Right ventricle myocardium superior (tissue), 1 donor: ENCODE data around the gene UNC50. TPM values are rescaled to one million over a fixed set of nuclear protein-coding genes. Genes with fewer than 3 reads are reported as not detected.
A peak's percentile ranks its signal among the peaks of the same experiment; 100 is the strongest.
"Not testable (repeated sequence)": the region's sequence is repeated elsewhere in the genome, so short reads cannot be mapped to it uniquely, and the experiment has no call there.

Source experiments
- ATAC-seq: fragments of 200-7000 bp; cut with Tn5 transposase; one replicate; pipeline ENCODE4 v1.9.1; 2020; ENCODE audit warnings: mild to moderate bottlenecking; ENCODE audit not compliant: poor library complexity
- DNase-seq: peaks from one replicate; pipeline ENCODE4 v3.0.0-alpha.2; 2020
- intact Hi-C: fragments of 100-400 bp; cut with DNase I; formaldehyde crosslinking; loops from one replicate; pipeline ENCODE4 v1.11.2; 2022
- total RNA-seq: library from RNA; stranded (reverse); fragmentation: NEBNext Ultra II Directional; extraction: Animal tissue kit (Norgen Biotek cat#: 25700); gene quantifications from one replicate; pipeline ENCODE4 v1.2.1, GENCODE V29; 2021
- donor health status: DM: no; HTN: yes; CAD: no; lungs with severe emphysema.

UNC50 gene
- total RNA-seq, 1 donor from 2014 or later, result 26.4 TPM

DNA sequence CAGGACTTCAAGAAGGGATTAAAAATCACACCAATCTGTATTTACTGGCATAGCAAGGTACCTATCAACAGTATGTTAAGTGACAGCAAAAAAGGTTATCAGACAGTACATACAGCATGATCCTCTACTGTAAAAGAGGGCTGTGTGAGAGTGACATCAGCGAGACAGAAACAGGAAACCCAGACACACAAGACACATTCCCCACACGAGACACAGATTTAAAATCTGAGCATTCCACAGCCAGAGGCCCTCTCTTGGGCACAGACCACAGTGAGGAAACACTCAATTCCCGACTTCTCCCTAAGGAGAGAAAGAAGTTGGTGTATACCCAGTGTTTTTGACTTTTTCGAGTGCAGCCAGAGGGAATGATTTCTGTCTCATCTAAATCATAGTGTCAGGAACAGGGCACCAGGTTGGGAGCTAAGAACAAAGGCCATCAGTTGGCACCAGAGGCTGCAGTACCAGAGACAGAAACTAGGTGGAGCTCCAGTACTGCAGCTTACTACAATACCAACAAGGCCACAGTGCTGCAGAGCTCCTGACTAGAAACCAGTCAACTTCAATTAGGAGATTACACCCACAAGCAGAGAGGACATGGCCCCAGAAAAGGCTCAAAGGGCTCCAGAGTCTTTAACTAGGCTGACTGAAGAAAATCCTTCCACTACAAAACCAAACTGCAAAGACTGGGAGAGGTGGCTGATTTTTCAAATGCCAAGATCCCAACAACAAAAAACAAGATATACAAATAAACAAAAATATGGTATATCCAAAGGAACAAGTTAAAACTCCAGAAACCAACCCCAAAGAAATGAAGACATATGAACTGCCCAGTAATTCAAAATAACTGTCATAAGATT is 41.0 kb downstream of the UNC50 start:
- ATAC-seq (peak; percentile 98), DNase-seq (peak; percentile 69)
- intact Hi-C loops, result loop anchor here (2.0 kb wide), 1 partner anchor 187 kb away; no protein-coding TSS in a partner anchor

GRCh38 chr2:98649992-98650375 is 41.6 kb downstream of the UNC50 start:
- intact Hi-C loops, result loop anchor here (2.0 to 5.0 kb wide), 3 partner anchors 81 to 417 kb away; partner anchors contain the start of gene MGAT4A
- ATAC-seq (no peak), DNase-seq (no peak)

DNA sequence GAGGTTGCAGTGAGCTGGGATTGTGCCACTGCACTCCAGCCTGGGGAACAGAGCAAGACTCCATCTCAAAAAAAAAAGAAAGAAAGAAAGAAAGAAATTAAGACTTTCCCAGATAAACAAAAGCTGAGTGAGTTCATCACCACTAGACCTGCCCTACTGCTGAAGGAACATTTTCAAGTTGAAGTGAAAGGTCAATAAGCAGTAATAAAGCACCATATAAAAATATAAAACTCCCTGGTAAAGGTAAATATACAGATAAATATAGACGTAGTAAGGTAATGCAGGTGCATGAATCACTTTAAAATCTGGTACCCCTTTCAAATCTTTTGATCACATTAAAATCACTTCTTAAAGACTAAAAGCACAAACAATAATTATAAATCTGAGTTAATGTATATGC is 42.6 kb downstream of the UNC50 start:
- intact Hi-C loops, result loop anchor here (2.0 to 5.0 kb wide), 2 partner anchors 80 to 416 kb away; partner anchors contain the start of gene MGAT4A
- no peak for ATAC-seq
- DNase-seq, result no peak

- intact Hi-C loops, result loop anchor here (5.0 kb wide), 1 partner anchor 412 kb away; no protein-coding TSS in a partner anchor
- ATAC-seq (no peak), DNase-seq (no peak)
Observed at GRCh38 chr2:98654699-98655495, 46.5 kb downstream of the UNC50 start.

GRCh38 chr2:98656800-98657199 is 48.4 kb downstream of the UNC50 start:
- intact Hi-C loops, result no loop called here
- no peak for DNase-seq
- ATAC-seq, result no peak

GRCh38 chr2:98658816-98659490 is 50.6 kb downstream of the UNC50 start:
- no peak for DNase-seq
- ATAC-seq, result no peak
- intact Hi-C loops, result no loop called here

DNA sequence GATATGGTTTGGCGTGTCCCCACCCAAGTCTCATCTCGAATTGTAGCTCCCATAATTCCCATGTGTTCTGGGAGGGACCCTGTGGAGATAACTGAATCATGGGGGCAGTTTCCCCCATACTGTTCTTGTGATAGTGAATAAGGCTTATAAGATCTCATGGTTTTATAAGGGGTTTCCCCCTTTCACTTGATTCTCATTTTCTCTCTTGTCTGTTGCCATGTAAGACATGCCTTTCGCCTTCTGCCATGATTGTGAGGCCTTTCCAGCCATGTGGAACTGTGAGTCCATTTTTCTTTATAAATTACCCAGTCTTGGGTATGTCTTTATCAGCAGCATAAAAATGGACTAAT is 51.1 kb downstream of the UNC50 start:
- intact Hi-C loops, ATAC-seq, DNase-seq: not testable (repeated sequence)

- DNase-seq (no peak), ATAC-seq (no peak)
- intact Hi-C loops, result no loop called here
Observed at GRCh38 chr2:98663511-98664090, 55.2 kb downstream of the UNC50 start.

- intact Hi-C loops, result no loop called here
- ATAC-seq (no peak), DNase-seq (no peak)
Observed at GRCh38 chr2:98664323-98664722, 55.9 kb downstream of the UNC50 start.

DNA sequence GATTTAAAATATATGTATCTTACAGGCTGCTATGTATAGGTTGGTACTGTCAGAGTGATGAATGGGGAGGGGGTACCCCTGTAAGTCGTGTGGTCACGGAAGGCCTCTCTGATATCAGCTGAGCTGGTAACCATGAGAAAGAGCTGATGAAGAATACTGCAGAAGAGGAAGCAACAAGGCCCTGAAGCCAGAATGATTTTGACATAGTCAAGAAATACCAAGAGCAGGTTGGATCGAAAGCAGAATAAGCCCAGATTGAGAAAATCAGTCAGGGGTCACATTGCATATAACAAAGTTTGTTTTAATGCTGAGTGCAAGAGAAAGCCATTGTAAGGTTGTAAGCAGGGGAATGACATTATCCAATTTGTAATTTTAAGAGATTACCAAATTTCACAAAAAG is 57.3 kb downstream of the UNC50 start:
- no peak for ATAC-seq
- intact Hi-C loops, result no loop called here
- DNase-seq, result no peak

Other genes starting within 250 kb of the UNC50 start
- 16.8 TPM for gene INPP4A, start 163.7 kb upstream of the UNC50 start, total RNA-seq
- 26.8 TPM for gene COA5, start 77 bp upstream of the UNC50 start, total RNA-seq
- gene MGAT4A, start 122.5 kb downstream of the UNC50 start, total RNA-seq, result 20.0 TPM